Measurements from ENCODE around the gene OPN1MW3.
"Not testable (repeated sequence)": the region's sequence is repeated elsewhere in the genome, so short reads cannot be mapped to it uniquely, and the experiment has no call there.

Gene OPN1MW3

DNA sequence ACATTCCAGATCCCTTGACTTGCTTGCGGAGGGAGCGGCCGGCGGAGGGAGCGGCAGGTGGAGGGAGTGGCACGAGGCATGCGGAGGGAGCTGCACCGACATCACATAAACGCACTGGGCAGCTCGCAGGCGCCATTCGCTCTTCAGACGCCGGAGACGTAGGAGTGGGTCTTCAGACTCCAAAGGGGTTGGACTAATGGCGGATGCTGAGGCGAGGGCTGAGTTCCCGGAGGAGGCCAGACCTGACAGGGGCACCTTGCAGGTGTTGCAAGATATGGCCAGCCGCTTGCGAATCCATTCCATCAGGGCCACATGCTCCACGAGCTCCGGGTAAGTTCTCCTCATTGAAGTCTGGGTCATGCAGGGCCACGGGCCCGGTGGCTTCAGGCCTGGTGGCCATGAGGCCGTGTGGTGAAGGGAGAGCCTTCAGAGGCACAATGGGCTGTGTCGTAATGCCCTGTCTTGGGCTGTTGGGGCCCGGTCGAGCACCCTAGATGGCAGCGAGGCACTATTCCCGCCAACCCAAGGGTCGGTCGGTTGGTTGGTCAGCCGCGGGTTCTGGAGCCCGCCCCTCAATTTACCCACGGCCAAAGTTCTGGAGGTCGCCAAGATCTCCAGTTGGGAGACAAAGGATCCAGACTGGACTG, 38.4 kb downstream of the OPN1MW3 start, which contains the start of gene TKTL1:
Gene TKTL1, plus strand, starts transcription at position 132 of the 647 bp plus-strand sequence. Its CDS starts 65 bp downstream, at position 197.
- H3K27ac ChIP-seq, result no peak within 1 kb of the TSS
- H3K4me3 ChIP-seq, result no peak within 1 kb of the TSS

DNA sequence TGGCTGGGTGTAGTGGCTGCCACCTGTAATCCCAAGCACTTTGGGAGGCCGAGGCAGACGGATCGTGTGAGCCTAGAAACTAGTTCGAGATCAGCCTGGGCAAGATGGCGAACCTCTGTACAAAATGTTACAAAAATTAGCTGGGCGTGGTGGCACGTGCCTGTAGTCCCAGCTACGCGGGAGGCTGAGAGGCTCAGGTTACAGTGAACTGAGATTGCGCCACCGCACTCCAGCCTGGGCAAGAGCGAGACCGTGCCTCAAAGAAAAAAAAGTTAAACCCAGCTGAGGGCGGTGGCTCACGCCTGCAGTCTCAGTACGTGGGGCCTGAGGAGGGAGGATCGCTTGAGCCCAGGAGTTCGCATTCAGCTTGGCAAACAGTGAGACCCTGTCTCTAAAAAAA, 39.3 kb downstream of the OPN1MW3 start:
- Histone ChIP-seq H3K4me3 (no peak overlapping the region), H3K27ac (no peak overlapping the region)

DNA sequence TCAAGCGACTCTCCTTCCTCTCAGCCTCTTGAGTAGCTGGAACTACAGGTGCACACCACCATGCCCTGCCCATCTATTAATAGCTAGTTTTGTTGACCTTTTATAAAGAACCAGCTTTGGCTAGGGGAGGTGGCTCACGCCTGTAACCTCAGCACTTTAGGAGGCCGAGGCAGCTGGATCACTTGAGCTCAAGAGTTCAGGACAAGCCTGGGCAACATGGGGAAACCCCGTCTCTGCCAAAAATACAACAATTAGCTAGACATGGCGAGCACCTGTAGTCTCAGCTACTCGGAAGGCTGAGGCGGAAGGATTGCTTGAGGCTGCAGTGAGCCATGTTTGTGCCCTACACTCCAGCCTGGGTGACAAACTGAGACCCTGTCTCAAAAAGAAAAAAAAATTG, 40.9 kb downstream of the OPN1MW3 start:
- Histone ChIP-seq H3K27ac (no peak overlapping the region), H3K4me3 (no peak overlapping the region)

- no peak overlapping the region for H3K27ac ChIP-seq
- no peak overlapping the region for H3K4me3 ChIP-seq
Observed at GRCh38 chrX:154300816-154301215, 43.4 kb downstream of the OPN1MW3 start.

DNA sequence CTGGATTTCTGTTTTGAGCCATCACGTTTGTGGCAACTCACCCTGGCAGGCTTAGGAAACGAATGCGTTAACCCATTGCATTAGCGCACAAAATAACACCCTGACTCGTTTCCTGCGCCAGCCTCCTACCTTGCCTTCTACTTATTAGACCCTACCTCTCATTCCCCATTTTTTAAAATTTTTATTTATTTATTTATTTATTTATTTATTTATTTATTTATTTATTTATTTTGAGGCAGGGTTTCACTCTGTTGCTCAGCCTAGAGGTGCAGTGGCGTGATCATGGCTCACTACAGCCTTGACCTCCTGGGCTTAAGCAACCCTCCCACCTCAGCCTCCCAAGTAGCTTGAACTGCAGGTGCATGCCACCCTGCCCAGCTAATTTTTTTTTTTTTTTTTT, 45.6 kb downstream of the OPN1MW3 start:
- not testable (repeated sequence) for H3K27ac ChIP-seq

GRCh38 chrX:154303476-154303875, 46.1 kb downstream of the OPN1MW3 start:
- H3K27ac ChIP-seq, result no peak overlapping the region
- no peak overlapping the region for H3K4me3 ChIP-seq

More for the DNA sequence above, 45.6 kb downstream of the OPN1MW3 start:
- not testable (repeated sequence) for H3K4me3 ChIP-seq

GRCh38 chrX:154304846-154305245, 47.5 kb downstream of the OPN1MW3 start:
- Histone ChIP-seq H3K4me3 (no peak overlapping the region), H3K27ac (no peak overlapping the region)

GRCh38 chrX:154305541-154306205, 48.3 kb downstream of the OPN1MW3 start:
- Histone ChIP-seq H3K4me3 (no peak overlapping the region), H3K27ac (no peak overlapping the region)

DNA sequence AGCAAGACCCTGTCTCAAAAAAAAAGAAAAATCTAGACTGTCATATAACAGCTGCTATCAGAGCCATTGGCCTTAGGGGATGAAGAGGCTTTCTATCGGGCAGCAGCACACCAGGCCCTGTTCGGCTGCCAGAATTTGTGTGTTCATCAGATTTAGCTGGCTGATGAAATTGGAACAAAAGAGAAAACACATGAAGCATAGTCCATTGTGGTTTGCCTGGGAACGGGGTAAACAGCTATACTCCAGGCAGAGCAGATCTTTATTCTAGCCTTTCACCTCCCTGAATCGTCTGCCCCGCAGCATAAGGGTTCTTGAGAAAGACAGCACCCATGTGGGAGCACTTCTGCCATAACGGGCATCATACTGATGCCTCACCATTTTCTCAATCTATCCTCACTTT, 49.8 kb downstream of the OPN1MW3 start:
- Histone ChIP-seq H3K4me3 (no peak overlapping the region), H3K27ac (no peak overlapping the region)

- H3K4me3 ChIP-seq, result no peak overlapping the region
- H3K27ac ChIP-seq, result no peak overlapping the region
Observed at GRCh38 chrX:154308108-154308946, 50.9 kb downstream of the OPN1MW3 start.

GRCh38 chrX:154309041-154309775, 51.8 kb downstream of the OPN1MW3 start:
- no peak overlapping the region for H3K27ac ChIP-seq
- H3K4me3 ChIP-seq, result no peak overlapping the region

DNA sequence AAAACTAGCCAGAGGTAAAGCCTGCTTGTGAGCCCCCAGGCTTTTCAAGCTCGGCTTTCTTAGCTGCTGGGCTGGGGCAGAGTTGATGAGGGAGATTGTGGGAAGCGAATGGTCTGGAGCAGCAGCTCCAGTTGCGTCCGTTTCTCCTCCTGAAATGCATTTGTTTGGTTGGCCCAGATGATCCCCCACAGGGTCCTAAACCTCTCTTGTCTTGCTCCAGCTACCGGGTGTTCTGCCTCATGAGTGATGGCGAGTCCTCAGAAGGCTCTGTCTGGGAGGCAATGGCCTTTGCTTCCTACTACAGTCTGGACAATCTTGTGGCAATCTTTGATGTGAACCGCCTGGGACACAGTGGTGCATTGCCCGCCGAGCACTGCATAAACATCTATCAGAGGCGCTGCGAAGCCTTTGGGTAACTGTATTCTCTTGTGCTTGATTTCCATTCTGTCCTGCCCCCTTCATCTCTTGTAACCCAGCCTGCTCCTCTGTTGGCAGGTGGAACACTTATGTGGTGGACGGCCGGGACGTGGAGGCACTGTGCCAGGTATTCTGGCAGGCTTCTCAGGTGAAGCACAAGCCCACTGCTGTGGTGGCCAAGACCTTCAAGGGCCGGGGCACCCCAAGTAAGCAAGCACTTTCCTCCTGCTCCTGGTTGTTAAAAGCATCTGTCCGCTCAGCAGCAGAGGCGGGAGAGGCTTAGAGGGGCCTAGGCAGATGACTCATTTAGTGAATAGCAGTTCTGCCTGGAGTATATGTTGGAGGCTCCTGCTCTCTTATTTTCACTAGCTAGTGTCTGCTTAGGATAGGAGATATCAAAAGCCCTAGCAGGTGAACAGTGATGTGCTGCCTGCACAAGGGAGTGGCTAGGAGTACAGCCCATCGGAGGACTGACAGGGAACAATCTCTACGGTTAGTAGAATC, 53.5 kb downstream of the OPN1MW3 start:
- H3K4me3 ChIP-seq, result no peak overlapping the region
- H3K27ac ChIP-seq, result no peak overlapping the region

GRCh38 chrX:154312116-154312515, 54.7 kb downstream of the OPN1MW3 start:
- Histone ChIP-seq H3K27ac (no peak overlapping the region), H3K4me3 (no peak overlapping the region)

- no peak overlapping the region for H3K27ac ChIP-seq
- no peak overlapping the region for H3K4me3 ChIP-seq
Observed at GRCh38 chrX:154313147-154313546, 55.8 kb downstream of the OPN1MW3 start.

- no peak overlapping the region for H3K4me3 ChIP-seq
- H3K27ac ChIP-seq, result no peak overlapping the region
Observed at GRCh38 chrX:154315416-154315815, 58.0 kb downstream of the OPN1MW3 start.

GRCh38 chrX:154317391-154317995, 60.1 kb downstream of the OPN1MW3 start:
- Histone ChIP-seq H3K27ac (no peak overlapping the region), H3K4me3 (no peak overlapping the region)

GRCh38 chrX:154320406-154320805, 63.0 kb downstream of the OPN1MW3 start:
- no peak overlapping the region for H3K4me3 ChIP-seq

More at GRCh38 chrX:154320406-154320805, 63.0 kb downstream of the OPN1MW3 start:
- no peak overlapping the region for H3K27ac ChIP-seq
